Neural cell (in vitro differentiated cells): ENCODE data around the gene USP2. TPM values are rescaled to one million over a fixed set of nuclear protein-coding genes. Genes with fewer than 3 reads are reported as not detected.

Experiments used
- H2AFZ ChIP-seq: fragments of 200-600, 300-800 bp; sonication (generic), shearing (Covaris generic); 2 replicates; pipeline ENCODE4 v1.6.0; 2014; ENCODE audit warnings: low read depth, mild to moderate bottlenecking, antibody characterized with exemption, low read length, moderate library complexity
- H3F3A ChIP-seq: fragments of 200-600 bp; shearing (Covaris generic); 2 replicates; pipeline ENCODE4 v1.6.1; 2016; ENCODE audit warnings: mild to moderate bottlenecking, moderate library complexity, mixed read lengths, antibody characterized with exemption, low read length; ENCODE audit not compliant: insufficient read depth, poor library complexity, severe bottlenecking
- H3K27ac ChIP-seq: fragments of 200-600, 300-800 bp; sonication (generic), shearing (Covaris generic); 2 replicates; pipeline ENCODE4 v1.5.1; 2014; ENCODE audit warnings: mild to moderate bottlenecking, low read length, moderate library complexity
- H3K27me3 ChIP-seq: fragments of 300-800, 200-600 bp; sonication (generic), shearing (Covaris generic); 2 replicates; pipeline ENCODE4 v1.6.0; 2014; ENCODE audit warnings: mild to moderate bottlenecking, low read depth, low read length, moderate library complexity; ENCODE audit not compliant: insufficient read depth
- H3K36me3 ChIP-seq: fragments of 300-800, 200-600 bp; sonication (generic), shearing (Covaris generic); 2 replicates; pipeline ENCODE4 v1.5.1; 2014; ENCODE audit warnings: mild to moderate bottlenecking, antibody characterized with exemption, low read length, moderate library complexity; ENCODE audit not compliant: insufficient read depth
- H3K4me2 ChIP-seq: fragments of 300-800, 200-600 bp; sonication (generic), shearing (Covaris generic); 2 replicates; pipeline ENCODE4 v1.6.0; 2014; ENCODE audit warnings: mild to moderate bottlenecking, low read length
- H3K4me3 ChIP-seq: fragments of 300-800, 200-600 bp; sonication (generic), shearing (Covaris generic); 2 replicates; pipeline ENCODE4 v1.5.1; 2014; ENCODE audit warnings: mild to moderate bottlenecking, low read length, moderate library complexity
- H3K79me2 ChIP-seq: fragments of 200-600 bp; shearing (Covaris generic); replicated peaks from 2 replicates; pipeline ENCODE4 v1.6.0; 2014; ENCODE audit warnings: mild to moderate bottlenecking, low read length, moderate library complexity; ENCODE audit not compliant: insufficient read depth
- H3K9ac ChIP-seq: fragments of 300-800, 200-600 bp; sonication (generic), shearing (Covaris generic); 2 replicates; pipeline ENCODE4 v1.6.1; 2016; ENCODE audit warnings: mild to moderate bottlenecking, low read length, mixed read lengths
- H3K9me2 ChIP-seq: fragments of 200-600 bp; shearing (Covaris generic); 2 replicates; pipeline ENCODE4 v1.6.1; 2016; ENCODE audit warnings: mild to moderate bottlenecking, low read length, mixed read lengths; ENCODE audit not compliant: insufficient read depth
- H3K9me3 ChIP-seq: fragments of 200-600, 300-800 bp; sonication (generic), shearing (Covaris generic); 2 replicates; pipeline ENCODE4 v1.6.1; 2016; ENCODE audit warnings: mild to moderate bottlenecking, mixed run types, low read length, moderate library complexity, mixed read lengths
- H4K20me1 ChIP-seq: fragments of 200-600 bp; shearing (Covaris generic); 2 replicates; pipeline ENCODE4 v1.6.1; 2016; ENCODE audit warnings: mild to moderate bottlenecking, mixed run types; ENCODE audit not compliant: insufficient read depth
- EP300 ChIP-seq: fragments of 450-650 bp; conservative IDR thresholded peaks from 2 replicates; pipeline ENCODE4 v1.6.1; 2014; ENCODE audit warnings: antibody characterized with exemption, mild to moderate bottlenecking, moderate library complexity; ENCODE audit not compliant: poor library complexity, severe bottlenecking
- EZH2 ChIP-seq: fragments of 200-600, 300-800 bp; shearing (Covaris generic), sonication (generic); IDR thresholded peaks from 2 replicates; pipeline ENCODE4 v1.6.1; 2014; ENCODE audit warnings: antibody characterized with exemption, low read length, borderline replicate concordance, mild to moderate bottlenecking; ENCODE audit not compliant: insufficient read depth, poor library complexity, severe bottlenecking
- MXI1 ChIP-seq: fragments of 450-650 bp; conservative IDR thresholded peaks from 2 replicates; pipeline ENCODE4 v1.6.1; 2014; ENCODE audit warnings: antibody characterized with exemption, mild to moderate bottlenecking; ENCODE audit not compliant: poor library complexity, severe bottlenecking
- POLR2AphosphoS5 ChIP-seq: IDR thresholded peaks from 2 replicates; pipeline ENCODE4 v1.6.1; 2012
- RAD21 ChIP-seq: fragments of 450-650 bp; conservative IDR thresholded peaks from 2 replicates; pipeline ENCODE4 v1.6.1; 2014; ENCODE audit warnings: antibody characterized with exemption, mild to moderate bottlenecking, moderate library complexity
- SMC3 ChIP-seq: fragments of 450-650 bp; conservative IDR thresholded peaks from 2 replicates; pipeline ENCODE4 v1.6.1; 2014; ENCODE audit warnings: antibody characterized with exemption, mild to moderate bottlenecking, moderate library complexity; ENCODE audit not compliant: poor library complexity
- TAF1 ChIP-seq: IDR thresholded peaks from 2 replicates; pipeline ENCODE4 v1.6.1; 2012; ENCODE audit warnings: low read depth
- polyA plus RNA-seq: library from polyadenylated mRNA; depleted of rRNA; stranded (reverse); fragments of >200 nt; gene quantifications from 2 replicates; pipeline ENCODE4 v1.2.3, GENCODE V29; 2014
- TF ChIP-seq, protein P1 (sequence below): IDR thresholded peaks from 2 replicates; pipeline ENCODE4 v1.6.1; 2012; ENCODE audit warnings: borderline replicate concordance
- TF ChIP-seq, protein P2 (sequence below): fragments of 450-650 bp; IDR thresholded peaks from 2 replicates; pipeline ENCODE4 v1.5.1; 2014; ENCODE audit warnings: antibody characterized with exemption, mild to moderate bottlenecking, moderate library complexity; ENCODE audit not compliant: poor library complexity, severe bottlenecking

USP2 gene
- polyA plus RNA-seq, 1 donor from 2014 or later = 0.59 TPM

DNA sequence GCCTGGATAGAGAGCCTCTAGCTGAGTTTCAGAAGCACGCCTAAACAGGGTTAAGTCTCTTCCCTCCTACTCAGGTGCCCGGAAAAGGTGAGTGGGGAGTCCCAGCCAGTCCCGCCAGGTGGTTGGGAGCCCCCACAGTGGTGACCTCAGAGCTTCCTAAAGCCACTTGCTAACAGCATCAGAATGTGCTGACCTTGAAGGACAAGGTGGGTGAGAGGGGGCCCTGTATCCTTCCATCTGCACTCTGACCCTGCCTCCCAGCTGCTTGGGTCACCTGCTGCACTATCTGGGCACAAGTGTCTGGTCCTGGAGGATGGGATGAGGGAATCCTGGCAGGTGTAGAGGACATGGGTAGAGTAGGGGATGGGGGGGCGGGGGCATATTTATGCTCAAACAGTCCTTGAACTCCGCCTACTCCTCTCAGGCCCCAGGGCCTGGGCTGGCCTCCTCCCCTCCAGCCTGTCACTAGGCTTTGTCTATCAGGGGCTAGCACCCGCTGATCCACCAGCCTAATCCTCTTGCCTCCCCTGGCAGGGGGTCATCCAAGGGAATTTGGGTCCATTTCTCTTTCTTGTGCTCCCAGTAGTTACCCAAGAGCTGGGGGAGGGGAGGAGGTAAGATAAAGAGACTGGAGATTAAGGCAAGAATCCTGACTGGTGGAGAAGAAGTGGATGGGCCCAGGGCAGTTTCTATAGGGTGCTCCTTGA, 3.4 kb downstream of the USP2 start:
- peaks cover 11% of the 10 kb centered on the region for H3K27me3 ChIP-seq
- no peak overlapping the region for H3K4me3 ChIP-seq
- no peaks in the 10 kb centered on the region for H3K9me3 ChIP-seq
- H3K9ac ChIP-seq = no peak overlapping the region
- H3K27ac ChIP-seq = no peak overlapping the region
- no peaks in the 10 kb centered on the region for H3F3A ChIP-seq
- TF ChIP-seq MXI1 = no peak
- TF ChIP-seq, protein P1, sequence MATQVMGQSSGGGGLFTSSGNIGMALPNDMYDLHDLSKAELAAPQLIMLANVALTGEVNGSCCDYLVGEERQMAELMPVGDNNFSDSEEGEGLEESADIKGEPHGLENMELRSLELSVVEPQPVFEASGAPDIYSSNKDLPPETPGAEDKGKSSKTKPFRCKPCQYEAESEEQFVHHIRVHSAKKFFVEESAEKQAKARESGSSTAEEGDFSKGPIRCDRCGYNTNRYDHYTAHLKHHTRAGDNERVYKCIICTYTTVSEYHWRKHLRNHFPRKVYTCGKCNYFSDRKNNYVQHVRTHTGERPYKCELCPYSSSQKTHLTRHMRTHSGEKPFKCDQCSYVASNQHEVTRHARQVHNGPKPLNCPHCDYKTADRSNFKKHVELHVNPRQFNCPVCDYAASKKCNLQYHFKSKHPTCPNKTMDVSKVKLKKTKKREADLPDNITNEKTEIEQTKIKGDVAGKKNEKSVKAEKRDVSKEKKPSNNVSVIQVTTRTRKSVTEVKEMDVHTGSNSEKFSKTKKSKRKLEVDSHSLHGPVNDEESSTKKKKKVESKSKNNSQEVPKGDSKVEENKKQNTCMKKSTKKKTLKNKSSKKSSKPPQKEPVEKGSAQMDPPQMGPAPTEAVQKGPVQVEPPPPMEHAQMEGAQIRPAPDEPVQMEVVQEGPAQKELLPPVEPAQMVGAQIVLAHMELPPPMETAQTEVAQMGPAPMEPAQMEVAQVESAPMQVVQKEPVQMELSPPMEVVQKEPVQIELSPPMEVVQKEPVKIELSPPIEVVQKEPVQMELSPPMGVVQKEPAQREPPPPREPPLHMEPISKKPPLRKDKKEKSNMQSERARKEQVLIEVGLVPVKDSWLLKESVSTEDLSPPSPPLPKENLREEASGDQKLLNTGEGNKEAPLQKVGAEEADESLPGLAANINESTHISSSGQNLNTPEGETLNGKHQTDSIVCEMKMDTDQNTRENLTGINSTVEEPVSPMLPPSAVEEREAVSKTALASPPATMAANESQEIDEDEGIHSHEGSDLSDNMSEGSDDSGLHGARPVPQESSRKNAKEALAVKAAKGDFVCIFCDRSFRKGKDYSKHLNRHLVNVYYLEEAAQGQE = no peak
- TF ChIP-seq TAF1 = no peak
- no peak for TF ChIP-seq EP300
- no peak for TF ChIP-seq SMC3
- no peaks in the 10 kb centered on the region for H3K36me3 ChIP-seq
- H4K20me1 ChIP-seq = no peaks in the 10 kb centered on the region
- H3K9me2 ChIP-seq = no peaks in the 10 kb centered on the region
- H3K79me2 ChIP-seq = no peaks in the 10 kb centered on the region
- no peak overlapping the region for H3K4me2 ChIP-seq
- no peak overlapping the region for H2AFZ ChIP-seq

DNA sequence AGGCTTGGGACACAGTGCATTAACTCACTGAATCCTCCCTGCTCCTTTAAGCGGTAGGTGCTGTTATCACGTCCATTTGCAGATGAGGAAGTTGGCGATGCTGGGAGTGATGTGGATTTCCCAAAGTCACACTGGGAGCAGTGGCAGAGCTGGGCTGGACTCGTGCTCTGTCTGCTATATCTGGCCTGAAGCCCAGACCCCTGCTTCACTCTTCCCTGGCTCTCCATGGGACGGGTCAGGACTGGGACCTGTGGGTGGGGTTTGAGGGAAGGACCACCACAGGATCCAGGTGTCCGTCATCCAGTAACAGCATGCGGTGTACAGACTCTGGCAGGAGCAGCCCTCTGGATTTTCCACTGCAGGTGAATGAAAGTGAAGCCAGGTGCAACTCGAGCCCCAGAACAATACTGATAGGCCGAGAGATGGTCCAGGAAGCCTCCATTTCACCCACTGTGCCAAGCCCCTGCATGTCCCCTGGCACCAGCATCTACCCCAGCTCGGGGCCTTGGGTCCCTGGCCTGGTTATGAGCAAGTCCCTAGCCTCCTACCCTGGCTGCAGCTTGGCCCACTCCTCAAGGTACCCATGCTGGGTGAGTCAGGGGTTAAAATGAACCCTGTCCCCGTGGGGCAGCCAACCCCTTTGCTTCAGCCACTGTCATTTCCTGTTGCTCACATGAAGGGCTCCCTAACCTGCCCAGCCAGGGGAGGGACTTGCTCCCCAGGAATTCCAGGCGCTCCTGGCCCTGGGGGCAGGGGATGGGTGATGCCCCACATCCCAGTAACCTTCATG, 4.2 kb downstream of the USP2 start:
- Histone ChIP-seq H4K20me1 (no peaks in the 10 kb centered on the region), H3K9me3 (no peaks in the 10 kb centered on the region), H3F3A (no peaks in the 10 kb centered on the region), H3K79me2 (no peaks in the 10 kb centered on the region), H3K9ac (no peak overlapping the region), H3K4me2 (no peak overlapping the region), H3K27ac (no peak overlapping the region), H3K36me3 (no peaks in the 10 kb centered on the region), H3K9me2 (no peaks in the 10 kb centered on the region), H3K27me3 (peaks cover 10% of the 10 kb centered on the region), H3K4me3 (no peak overlapping the region), H2AFZ (no peak overlapping the region)
- TF ChIP-seq SMC3 = no peak
- no peak for TF ChIP-seq POLR2AphosphoS5
- no peak for TF ChIP-seq EP300
- TF ChIP-seq TAF1 = no peak
- no peak for TF ChIP-seq EZH2
- TF ChIP-seq, protein P1 = no peak
- no peak for TF ChIP-seq RAD21
- TF ChIP-seq MXI1 = no peak
- TF ChIP-seq, protein P2, sequence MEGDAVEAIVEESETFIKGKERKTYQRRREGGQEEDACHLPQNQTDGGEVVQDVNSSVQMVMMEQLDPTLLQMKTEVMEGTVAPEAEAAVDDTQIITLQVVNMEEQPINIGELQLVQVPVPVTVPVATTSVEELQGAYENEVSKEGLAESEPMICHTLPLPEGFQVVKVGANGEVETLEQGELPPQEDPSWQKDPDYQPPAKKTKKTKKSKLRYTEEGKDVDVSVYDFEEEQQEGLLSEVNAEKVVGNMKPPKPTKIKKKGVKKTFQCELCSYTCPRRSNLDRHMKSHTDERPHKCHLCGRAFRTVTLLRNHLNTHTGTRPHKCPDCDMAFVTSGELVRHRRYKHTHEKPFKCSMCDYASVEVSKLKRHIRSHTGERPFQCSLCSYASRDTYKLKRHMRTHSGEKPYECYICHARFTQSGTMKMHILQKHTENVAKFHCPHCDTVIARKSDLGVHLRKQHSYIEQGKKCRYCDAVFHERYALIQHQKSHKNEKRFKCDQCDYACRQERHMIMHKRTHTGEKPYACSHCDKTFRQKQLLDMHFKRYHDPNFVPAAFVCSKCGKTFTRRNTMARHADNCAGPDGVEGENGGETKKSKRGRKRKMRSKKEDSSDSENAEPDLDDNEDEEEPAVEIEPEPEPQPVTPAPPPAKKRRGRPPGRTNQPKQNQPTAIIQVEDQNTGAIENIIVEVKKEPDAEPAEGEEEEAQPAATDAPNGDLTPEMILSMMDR = no peak
